Mesenchymal stem cell (in vitro differentiated cells and primary cell): ENCODE results near the gene ATP6V1F.

Experiments used
- DNase-seq: peaks from one replicate; pipeline ENCODE4 v3.0.0-alpha.2; 2013
- H2AFZ ChIP-seq: one replicate; pipeline ENCODE4 v1.6.1; 2013; ENCODE audit warnings: low read depth, mild to moderate bottlenecking, control low read depth, inconsistent platforms, low read length, moderate library complexity
- H2AK5ac ChIP-seq: 2 replicates; pipeline ENCODE4 v1.6.1; 2013; ENCODE audit warnings: low read length, moderate library complexity, mild to moderate bottlenecking, inconsistent platforms; ENCODE audit not compliant: severe bottlenecking
- H2BK120ac ChIP-seq: one replicate; pipeline ENCODE4 v1.6.1; 2013; ENCODE audit warnings: low read depth, mild to moderate bottlenecking, inconsistent platforms, low read length, moderate library complexity
- H2BK12ac ChIP-seq, 2 experiments: one replicate each; pipeline ENCODE4 v1.6.1; 2013; ENCODE audit warnings: inconsistent platforms in 2 of 2, low read length in 2 of 2, mild to moderate bottlenecking in 2 of 2, moderate library complexity in 2 of 2, control low read depth in 1 of 2
- H2BK15ac ChIP-seq: one replicate; pipeline ENCODE4 v1.6.1; 2013; ENCODE audit warnings: mild to moderate bottlenecking, low read depth, inconsistent platforms; ENCODE audit not compliant: poor library complexity, severe bottlenecking
- H2BK5ac ChIP-seq: 2 replicates; pipeline ENCODE4 v1.6.1; 2013; ENCODE audit warnings: low read depth, mild to moderate bottlenecking, low read length, control low read depth, inconsistent platforms; ENCODE audit not compliant: poor library complexity, severe bottlenecking
- H3K14ac ChIP-seq, 2 experiments: one replicate each; pipeline ENCODE4 v1.6.1; 2013; ENCODE audit warnings: inconsistent platforms in 2 of 2, low read length in 2 of 2, control low read depth in 1 of 2, mild to moderate bottlenecking in 1 of 2, moderate library complexity in 1 of 2
- H3K18ac ChIP-seq, 2 experiments: one replicate each; pipeline ENCODE4 v1.6.1; 2013; ENCODE audit warnings: inconsistent platforms in 2 of 2, low read length in 2 of 2, control low read depth in 1 of 2, low read depth in 1 of 2, mild to moderate bottlenecking in 1 of 2
- H3K23ac ChIP-seq, 2 experiments: one replicate each; pipeline ENCODE4 v1.6.1; 2013; ENCODE audit warnings: inconsistent platforms in 2 of 2, low read length in 2 of 2, mild to moderate bottlenecking in 2 of 2, moderate library complexity in 2 of 2, control low read depth in 1 of 2
- H3K27ac ChIP-seq: 2 replicates; pipeline ENCODE4 v1.5.1; 2013; ENCODE audit warnings: mild to moderate bottlenecking, moderate library complexity, low read length, control low read depth, inconsistent platforms; ENCODE audit not compliant: poor library complexity, severe bottlenecking
- H3K27me3 ChIP-seq, 2 experiments: 2 replicates each; pipeline versions ENCODE4 v1.6.1 to v1.7.0; 2013; ENCODE audit warnings: low read length in 2 of 2, mild to moderate bottlenecking in 2 of 2, moderate library complexity in 2 of 2, control low read depth in 1 of 2, inconsistent platforms in 1 of 2; ENCODE audit not compliant: control insufficient read depth in 1 of 2, insufficient read depth in 1 of 2
- H3K36me3 ChIP-seq, 2 experiments: 2 replicates each; pipeline versions ENCODE4 v1.6.1 to v1.7.0; 2013; ENCODE audit warnings: low read length in 2 of 2, control low read depth in 1 of 2, inconsistent platforms in 1 of 2, low read depth in 1 of 2, mild to moderate bottlenecking in 1 of 2; ENCODE audit not compliant: insufficient read depth in 2 of 2, control insufficient read depth in 1 of 2
- H3K4ac ChIP-seq, 2 experiments: one replicate each; pipeline ENCODE4 v1.6.1; 2013; ENCODE audit warnings: inconsistent platforms in 2 of 2, low read length in 2 of 2, mild to moderate bottlenecking in 2 of 2, moderate library complexity in 2 of 2, control low read depth in 1 of 2, low read depth in 1 of 2
- H3K4me1 ChIP-seq: 2 replicates; pipeline ENCODE4 v1.6.1; 2013; ENCODE audit warnings: low read depth, low read length, control low read depth; ENCODE audit not compliant: control insufficient read depth, insufficient read depth
- H3K4me2 ChIP-seq: 2 replicates; pipeline ENCODE4 v1.6.1; 2013; ENCODE audit warnings: low read length, mild to moderate bottlenecking, inconsistent platforms; ENCODE audit not compliant: poor library complexity, severe bottlenecking
- H3K4me3 ChIP-seq, 2 experiments: 2 replicates each; pipeline versions ENCODE4 v1.5.1 to v1.7.0; 2013; ENCODE audit warnings: low read length in 2 of 2, mild to moderate bottlenecking in 2 of 2, control low read depth in 1 of 2, low read depth in 1 of 2; ENCODE audit not compliant: insufficient read depth in 1 of 2
- H3K79me1 ChIP-seq: replicated peaks from 2 replicates; pipeline ENCODE4 v1.6.1; 2013; ENCODE audit warnings: mild to moderate bottlenecking, control low read depth, low read length, inconsistent platforms; ENCODE audit not compliant: poor library complexity, severe bottlenecking
- H3K9ac ChIP-seq: 2 replicates; pipeline ENCODE4 v1.7.0; 2013; ENCODE audit warnings: mild to moderate bottlenecking, low read length, moderate library complexity
- H3K9me3 ChIP-seq: 2 replicates; pipeline ENCODE4 v1.7.0; 2013; ENCODE audit warnings: mild to moderate bottlenecking, low read length; ENCODE audit not compliant: control insufficient read depth
- H4K8ac ChIP-seq: one replicate; pipeline ENCODE4 v1.6.1; 2013; ENCODE audit warnings: inconsistent platforms, mild to moderate bottlenecking, low read length, moderate library complexity
- H4K91ac ChIP-seq: one replicate; pipeline ENCODE4 v1.6.1; 2013; ENCODE audit warnings: mild to moderate bottlenecking, low read length, inconsistent platforms
- WGBS: methylation state at CpG from one replicate; pipeline ENCODE4 v1.1.7; 2013; ENCODE audit warnings: mixed read lengths; 5-methylcytosine and 5-hydroxymethylcytosine counted together

Gene ATP6V1F

GRCh38 chr7:128877756-128878120 lies 15.1 kb downstream of the ATP6V1F start:
- DNase-seq, result no peak
- no peaks in the 10 kb centered on the region for H3K9me3 ChIP-seq
- no peak overlapping the region for H2BK12ac ChIP-seq
- H3K4me1 ChIP-seq, result peaks cover 10% of the 10 kb centered on the region
- H3K4me2 ChIP-seq, result no peak overlapping the region
- no peak overlapping the region for H3K9ac ChIP-seq
- no peak overlapping the region for H4K91ac ChIP-seq
- no peak overlapping the region for H3K18ac ChIP-seq
- no peak overlapping the region for H4K8ac ChIP-seq
- H3K4me3 ChIP-seq, result no peak overlapping the region
- no peaks in the 10 kb centered on the region for H3K79me1 ChIP-seq
- H2BK5ac ChIP-seq, result no peak overlapping the region
- no peak overlapping the region for H3K27ac ChIP-seq
- no peak overlapping the region for H3K23ac ChIP-seq
- H2AFZ ChIP-seq, result no peak overlapping the region
- WGBS, result 90% methylated on average over 3 of the region's 4 CpGs
- no peak overlapping the region for H2AK5ac ChIP-seq
- H3K27me3 ChIP-seq, result peaks cover 7 to 41% of the 10 kb centered on the region in 2 experiments
- H3K36me3 ChIP-seq, result peaks cover 0 to 23% of the 10 kb centered on the region in 2 experiments
- no peak overlapping the region for H3K4ac ChIP-seq
- no peak overlapping the region for H2BK15ac ChIP-seq
- H2BK120ac ChIP-seq, result no peak overlapping the region
- H3K14ac ChIP-seq, result no peak overlapping the region

GRCh38 chr7:128878226-128879105 lies 15.8 kb downstream of the ATP6V1F start:
- no peak overlapping the region for H2AFZ ChIP-seq
- no peak overlapping the region for H2BK5ac ChIP-seq
- H3K4me1 ChIP-seq, result peaks cover 10% of the 10 kb centered on the region
- H2BK12ac ChIP-seq, result no peak overlapping the region
- H3K18ac ChIP-seq, result no peak overlapping the region
- no peaks in the 10 kb centered on the region for H3K9me3 ChIP-seq
- H2BK15ac ChIP-seq, result no peak overlapping the region
- peaks cover 0 to 23% of the 10 kb centered on the region in 2 experiments for H3K36me3 ChIP-seq
- H3K4me2 ChIP-seq, result no peak overlapping the region
- H3K14ac ChIP-seq, result no peak overlapping the region
- no peak overlapping the region for H2BK120ac ChIP-seq
- H3K4me3 ChIP-seq, result no peak overlapping the region
- H2AK5ac ChIP-seq, result no peak overlapping the region
- WGBS, result 89% methylated on average over 14 of the region's 14 CpGs
- H3K4ac ChIP-seq, result no peak overlapping the region
- no peak overlapping the region for H4K91ac ChIP-seq
- no peak overlapping the region for H4K8ac ChIP-seq
- peaks cover 0 to 33% of the 10 kb centered on the region in 2 experiments for H3K27me3 ChIP-seq
- DNase-seq, result no peak
- no peak overlapping the region for H3K9ac ChIP-seq
- H3K23ac ChIP-seq, result no peak overlapping the region
- H3K79me1 ChIP-seq, result no peaks in the 10 kb centered on the region
- H3K27ac ChIP-seq, result no peak overlapping the region

GRCh38 chr7:128879461-128879938 lies 16.8 kb downstream of the ATP6V1F start:
- H3K9me3 ChIP-seq, result no peaks in the 10 kb centered on the region
- peak overlapping the region; percentile 7 for H4K8ac ChIP-seq
- H3K4me1 ChIP-seq, result peaks cover 10% of the 10 kb centered on the region
- no peak overlapping the region for H3K4me2 ChIP-seq
- H3K27me3 ChIP-seq, result peaks cover 0 to 28% of the 10 kb centered on the region in 2 experiments
- no peak overlapping the region for H3K23ac ChIP-seq
- no peak overlapping the region for H3K4ac ChIP-seq
- H3K27ac ChIP-seq, result no peak overlapping the region
- H3K79me1 ChIP-seq, result no peaks in the 10 kb centered on the region
- no peak overlapping the region for H2AK5ac ChIP-seq
- no peak overlapping the region for H3K9ac ChIP-seq
- no peak overlapping the region for H2AFZ ChIP-seq
- no peak overlapping the region for H2BK12ac ChIP-seq
- 94% methylated on average over 19 of the region's 19 CpGs for WGBS
- no peak overlapping the region for H2BK15ac ChIP-seq
- H3K14ac ChIP-seq, result no peak overlapping the region
- no peak overlapping the region for H3K18ac ChIP-seq
- DNase-seq, result no peak
- H3K4me3 ChIP-seq, result no peak overlapping the region
- H3K36me3 ChIP-seq, result peaks cover 0 to 23% of the 10 kb centered on the region in 2 experiments
- no peak overlapping the region for H2BK5ac ChIP-seq
- H2BK120ac ChIP-seq, result no peak overlapping the region
- H4K91ac ChIP-seq, result no peak overlapping the region

GRCh38 chr7:128879939-128880746 lies 17.5 kb downstream of the ATP6V1F start:
- Histone ChIP-seq H3K23ac (no peak overlapping the region), H2BK5ac (no peak overlapping the region)

More at GRCh38 chr7:128879939-128880746, 17.5 kb downstream of the ATP6V1F start:
- 59% methylated on average over 30 of the region's 31 CpGs for WGBS
- no peak overlapping the region for H3K4me3 ChIP-seq
- H2AK5ac ChIP-seq, result no peak overlapping the region
- no peak overlapping the region for H4K8ac ChIP-seq
- peaks cover 0 to 25% of the 10 kb centered on the region in 2 experiments for H3K27me3 ChIP-seq
- no peak overlapping the region for H2AFZ ChIP-seq
- no peak overlapping the region for H3K4ac ChIP-seq
- H3K79me1 ChIP-seq, result no peaks in the 10 kb centered on the region
- no peak overlapping the region for H3K14ac ChIP-seq
- no peak overlapping the region for H3K9ac ChIP-seq
- H3K4me2 ChIP-seq, result no peak overlapping the region
- no peak overlapping the region for H2BK120ac ChIP-seq
- no peak overlapping the region for H2BK12ac ChIP-seq
- peaks cover 10% of the 10 kb centered on the region for H3K4me1 ChIP-seq
- no peak overlapping the region for H3K18ac ChIP-seq
- H3K36me3 ChIP-seq, result peaks cover 0 to 26% of the 10 kb centered on the region in 2 experiments
- H2BK15ac ChIP-seq, result no peak overlapping the region
- DNase-seq, result peak; percentile 69
- no peaks in the 10 kb centered on the region for H3K9me3 ChIP-seq
- no peak overlapping the region for H3K27ac ChIP-seq
- no peak overlapping the region for H4K91ac ChIP-seq
